ENCODE measurements around the gene ATP13A3. TPM values are rescaled to one million over a fixed set of nuclear protein-coding genes. Genes with fewer than 3 reads are reported as not detected.
"Not testable (repeated sequence)": the region's sequence is repeated elsewhere in the genome, so short reads cannot be mapped to it uniquely, and the experiment has no call there.

Gene ATP13A3
- total RNA-seq, 1 donor from 2014 or later, result 198 TPM

DNA sequence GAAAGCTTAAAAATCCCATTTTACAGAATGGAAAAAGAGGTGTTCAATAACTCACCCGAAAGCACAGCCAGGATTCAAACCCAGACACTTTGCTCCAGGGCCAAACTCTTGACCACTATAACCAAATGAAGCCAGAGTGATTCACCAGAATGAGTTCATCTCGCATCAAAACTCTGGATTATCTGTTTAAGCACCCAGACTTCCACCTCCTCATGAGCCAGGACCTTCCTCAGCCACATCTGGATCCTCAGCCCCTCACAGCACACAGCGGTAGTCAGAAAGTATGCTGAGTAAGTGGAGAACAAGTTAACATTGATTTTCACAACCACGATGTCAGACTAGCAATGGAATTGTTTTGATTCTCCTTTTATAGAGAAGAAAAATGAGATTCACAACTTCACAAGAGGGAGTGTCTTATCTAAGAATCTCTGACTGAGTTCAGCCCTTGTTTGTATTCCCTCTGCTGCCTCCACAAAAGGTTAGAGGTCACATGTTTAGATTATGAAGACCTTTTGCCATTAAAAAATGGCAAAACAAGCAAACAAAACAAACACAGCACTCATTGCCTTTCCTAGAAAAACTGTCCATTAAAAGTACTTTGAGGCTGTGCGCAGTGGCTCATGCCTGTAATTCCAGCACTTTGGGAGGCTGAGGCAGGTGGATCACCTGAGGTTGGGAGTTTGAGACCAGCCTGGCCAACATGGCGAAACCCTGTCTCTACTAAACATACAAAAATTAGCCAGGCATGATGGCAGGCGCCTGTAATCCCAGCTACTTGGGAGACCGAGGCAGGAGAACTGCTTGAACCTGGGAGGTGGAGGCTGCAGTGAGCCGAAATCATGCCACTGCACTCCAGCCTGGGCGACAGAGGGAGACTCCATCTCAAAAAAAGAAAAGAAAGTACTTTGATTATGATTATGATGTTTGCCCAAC, 7.5 kb upstream of the ATP13A3 start:
- H3K27ac Mint-ChIP-seq; intact Hi-C loops (cut with micrococcal nuclease); H3K27me3 Mint-ChIP-seq (ENCODE audit: insufficient read depth); H3K4me3 Mint-ChIP-seq; H3K9me3 Mint-ChIP-seq; DNase-seq (ENCODE audit: low spot score); H3K36me3 Mint-ChIP-seq (ENCODE audit: low read depth): not testable (repeated sequence)
- H3K4me1 Mint-ChIP-seq (ENCODE audit: low read depth), result peaks cover 32% of the 10 kb centered on the region

- intact Hi-C loops (cut with micrococcal nuclease), result no loop called here
These were observed 5.2 kb upstream of the ATP13A3 start for GRCh38 chr3:194492001-194492400.

GRCh38 chr3:194489736-194490612, 3.2 kb upstream of the ATP13A3 start:
- Mint-ChIP-seq H3K27me3 (ENCODE audit: insufficient read depth) (peaks cover 1% of the 10 kb centered on the region), H3K27ac (peak overlapping the region; percentile 37), H3K36me3 (ENCODE audit: low read depth) (peaks cover 21% of the 10 kb centered on the region), H3K4me1 (ENCODE audit: low read depth) (peaks cover 44% of the 10 kb centered on the region), H3K9me3 (no peaks in the 10 kb centered on the region), H3K4me3 (peak overlapping the region; percentile 43)
- peak; percentile 14 for DNase-seq (ENCODE audit: low spot score)
- intact Hi-C loops (cut with micrococcal nuclease), result loop anchor here (1.0 to 10.0 kb wide), 6 partner anchors 9 to 1055 kb away; partner anchors contain the start of genes ACAP2, HES1, LSG1 and PPP1R2

More at GRCh38 chr3:194492001-194492400, 5.2 kb upstream of the ATP13A3 start:
- no peak for DNase-seq (ENCODE audit: low spot score)
- Mint-ChIP-seq H3K27ac (no peak overlapping the region), H3K4me3 (no peak overlapping the region), H3K27me3 (ENCODE audit: insufficient read depth) (peaks cover 1% of the 10 kb centered on the region), H3K9me3 (no peaks in the 10 kb centered on the region), H3K36me3 (ENCODE audit: low read depth) (peaks cover 15% of the 10 kb centered on the region), H3K4me1 (ENCODE audit: low read depth) (peaks cover 46% of the 10 kb centered on the region)

- DNase-seq (ENCODE audit: low spot score), result no peak
- peaks cover 1% of the 10 kb centered on the region for H3K27me3 Mint-ChIP-seq (ENCODE audit: insufficient read depth)
- intact Hi-C loops (cut with micrococcal nuclease), result loop anchor here (5.0 to 10.0 kb wide), 5 partner anchors 184 to 1057 kb away; partner anchors contain the start of genes ACAP2, HES1, LSG1 and PPP1R2
- H3K4me1 Mint-ChIP-seq (ENCODE audit: low read depth), result peaks cover 45% of the 10 kb centered on the region
- peak overlapping the region; percentile 90 for H3K27ac Mint-ChIP-seq
- H3K36me3 Mint-ChIP-seq (ENCODE audit: low read depth), result peaks cover 26% of the 10 kb centered on the region
- H3K4me3 Mint-ChIP-seq, result peak overlapping the region; percentile 81
- H3K9me3 Mint-ChIP-seq, result no peaks in the 10 kb centered on the region
These were observed 1.4 kb upstream of the ATP13A3 start for GRCh38 chr3:194488055-194488742.

DNA sequence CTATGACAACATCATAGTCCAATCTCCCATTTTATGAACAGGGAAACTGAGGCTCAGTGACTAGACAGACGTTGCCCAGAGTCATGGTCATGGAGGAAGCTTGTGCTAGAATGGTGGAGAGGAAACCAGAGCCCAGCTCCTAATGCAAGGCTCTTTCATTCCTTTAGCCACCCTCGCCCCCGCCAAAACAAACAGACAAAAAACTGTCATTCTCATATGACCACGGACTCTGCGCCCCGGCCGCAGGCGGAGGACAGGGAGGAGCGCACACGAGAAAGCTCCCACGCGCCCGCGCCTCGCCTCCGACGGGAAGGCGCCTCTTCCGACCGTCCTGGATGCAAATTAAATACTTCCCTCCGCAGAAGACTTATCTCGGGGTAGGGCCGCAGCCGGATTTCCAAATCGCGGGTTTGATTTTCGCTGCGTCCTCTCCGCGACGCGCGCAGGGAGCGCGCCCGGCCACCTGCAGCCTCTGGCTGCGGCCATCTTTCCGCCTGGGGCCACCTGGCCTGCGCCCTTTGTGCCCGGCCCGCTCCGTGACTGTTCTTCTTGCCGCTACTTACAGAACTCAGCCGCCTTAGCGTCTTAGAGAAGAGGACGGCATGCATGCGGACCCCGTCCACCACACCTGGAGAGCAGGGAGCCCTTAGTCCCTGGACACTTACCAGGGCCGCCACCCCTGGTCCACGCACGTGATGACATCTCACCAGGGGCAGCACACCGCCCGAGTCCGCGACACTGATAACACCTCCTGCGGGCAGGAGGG, 670 bp upstream of the ATP13A3 start:
- peaks cover 1% of the 10 kb centered on the region for H3K27me3 Mint-ChIP-seq (ENCODE audit: insufficient read depth)
- intact Hi-C loops (cut with micrococcal nuclease), result loop anchor here (1.0 to 10.0 kb wide), 8 partner anchors 9 to 1057 kb away; partner anchors contain the start of genes ACAP2, HES1, LSG1 and PPP1R2
- peak overlapping the region; percentile 81 for H3K4me3 Mint-ChIP-seq
- H3K27ac Mint-ChIP-seq, result peak overlapping the region; percentile 90
- DNase-seq (ENCODE audit: low spot score), result peak; percentile 40
- no peaks in the 10 kb centered on the region for H3K9me3 Mint-ChIP-seq
- H3K4me1 Mint-ChIP-seq (ENCODE audit: low read depth), result peaks cover 47% of the 10 kb centered on the region
- H3K36me3 Mint-ChIP-seq (ENCODE audit: low read depth), result peaks cover 30% of the 10 kb centered on the region

DNA sequence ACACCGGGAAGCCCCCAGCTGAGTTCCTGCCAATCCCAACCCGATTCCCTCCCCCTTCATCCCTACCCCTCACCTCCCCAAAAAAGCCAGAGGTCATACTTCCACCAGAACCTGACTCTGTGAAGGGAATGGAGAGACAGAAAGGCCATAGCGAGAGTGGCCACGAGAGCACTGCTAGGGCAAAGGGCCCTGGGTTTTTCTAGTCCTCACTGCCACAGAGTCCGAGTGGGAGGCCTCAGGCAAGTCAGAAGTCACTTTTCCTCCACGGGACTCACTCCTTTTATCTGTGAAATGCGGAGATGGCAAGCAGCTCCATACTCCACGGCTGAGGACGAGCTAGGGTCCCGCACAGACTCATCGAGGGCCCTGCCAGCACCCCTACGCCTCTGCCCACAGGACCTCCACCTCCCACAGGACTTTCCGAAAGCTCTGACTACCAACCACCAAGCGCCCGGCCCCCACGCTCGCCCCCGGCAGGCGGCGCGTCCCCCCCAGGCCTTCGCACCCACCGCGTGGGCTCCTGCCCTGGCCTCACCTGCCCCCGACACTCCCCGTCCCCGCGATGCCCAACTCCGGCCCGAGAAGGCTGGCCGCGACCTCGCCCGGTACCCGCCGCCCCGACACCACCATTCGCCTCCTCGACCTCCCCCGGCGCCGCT, 792 bp downstream of the ATP13A3 start:
- peak overlapping the region; percentile 95 for H3K27ac Mint-ChIP-seq
- DNase-seq (ENCODE audit: low spot score), result peak; percentile 37
- intact Hi-C loops (cut with micrococcal nuclease), result loop anchor here (1.0 to 10.0 kb wide), 7 partner anchors 97 to 1059 kb away; partner anchors contain the start of genes ACAP2, HES1, LSG1 and PPP1R2
- H3K36me3 Mint-ChIP-seq (ENCODE audit: low read depth), result peaks cover 38% of the 10 kb centered on the region
- H3K4me1 Mint-ChIP-seq (ENCODE audit: low read depth), result peaks cover 62% of the 10 kb centered on the region
- no peaks in the 10 kb centered on the region for H3K9me3 Mint-ChIP-seq
- peaks cover 1% of the 10 kb centered on the region for H3K27me3 Mint-ChIP-seq (ENCODE audit: insufficient read depth)
- H3K4me3 Mint-ChIP-seq, result peak overlapping the region; percentile 96

DNA sequence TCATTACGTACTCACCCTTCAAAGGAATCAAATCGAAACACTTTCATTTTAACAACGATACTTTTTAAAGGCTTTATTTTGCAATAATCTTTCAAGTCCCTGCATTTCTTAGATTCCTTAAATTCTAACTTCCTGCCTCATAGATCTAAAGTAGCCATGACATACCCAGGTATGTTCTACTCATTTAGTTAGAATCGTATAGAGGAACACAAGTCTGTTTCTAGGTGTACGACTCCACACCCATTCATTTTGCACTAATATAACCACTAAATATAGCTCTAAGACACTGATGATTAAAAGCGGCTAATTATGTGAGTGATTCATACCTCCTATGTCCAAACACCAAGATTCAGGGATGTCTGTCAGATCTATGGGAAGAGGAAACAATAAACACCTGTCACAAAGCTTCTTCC, 1.3 kb downstream of the ATP13A3 start:
- Mint-ChIP-seq H3K27me3 (ENCODE audit: insufficient read depth) (peaks cover 1% of the 10 kb centered on the region), H3K36me3 (ENCODE audit: low read depth) (peaks cover 39% of the 10 kb centered on the region), H3K27ac (peak overlapping the region; percentile 95), H3K9me3 (no peaks in the 10 kb centered on the region), H3K4me3 (peak overlapping the region; percentile 96), H3K4me1 (ENCODE audit: low read depth) (peaks cover 65% of the 10 kb centered on the region)
- intact Hi-C loops (cut with micrococcal nuclease), result loop anchor here (5.0 to 10.0 kb wide), 5 partner anchors 187 to 1059 kb away; partner anchors contain the start of genes ACAP2, HES1, LSG1 and PPP1R2
- DNase-seq (ENCODE audit: low spot score), result no peak

GRCh38 chr3:194484614-194485013, 2.2 kb downstream of the ATP13A3 start:
- peaks cover 65% of the 10 kb centered on the region for H3K4me1 Mint-ChIP-seq (ENCODE audit: low read depth)
- intact Hi-C loops (cut with micrococcal nuclease), result loop anchor here (5.0 to 10.0 kb wide), 5 partner anchors 188 to 1060 kb away; partner anchors contain the start of genes ACAP2, HES1, LSG1 and PPP1R2
- H3K27me3 Mint-ChIP-seq (ENCODE audit: insufficient read depth), result peaks cover 1% of the 10 kb centered on the region
- peak overlapping the region; percentile 96 for H3K4me3 Mint-ChIP-seq
- DNase-seq (ENCODE audit: low spot score), result no peak
- H3K27ac Mint-ChIP-seq, result peak overlapping the region; percentile 95
- no peaks in the 10 kb centered on the region for H3K9me3 Mint-ChIP-seq
- peaks cover 37% of the 10 kb centered on the region for H3K36me3 Mint-ChIP-seq (ENCODE audit: low read depth)

DNA sequence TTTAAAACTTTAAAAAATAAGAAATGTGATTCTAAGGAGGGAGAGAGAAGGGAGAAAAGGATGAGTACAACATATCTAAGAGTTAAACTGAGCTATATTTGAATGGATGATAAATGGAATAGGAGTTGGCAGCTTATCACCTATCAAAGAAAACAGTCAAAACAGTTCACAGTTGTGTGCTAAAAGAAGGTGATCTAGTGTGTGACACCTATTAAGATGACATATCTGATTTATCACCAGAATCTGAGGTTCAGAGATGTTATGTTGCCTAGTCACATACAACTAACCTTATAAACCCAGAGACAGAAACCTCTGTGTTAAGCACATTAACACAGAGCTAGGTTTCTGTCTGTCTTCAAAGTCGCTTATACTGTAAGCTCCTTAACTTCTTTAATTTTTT, 3.0 kb downstream of the ATP13A3 start:
- intact Hi-C loops (cut with micrococcal nuclease), result loop anchor here (10.0 kb wide), 3 partner anchors 349 to 1061 kb away; partner anchors contain the start of genes ACAP2, HES1 and PPP1R2
- no peak for DNase-seq (ENCODE audit: low spot score)
- H3K27ac Mint-ChIP-seq, result no peak overlapping the region
- H3K36me3 Mint-ChIP-seq (ENCODE audit: low read depth), result peaks cover 35% of the 10 kb centered on the region
- H3K9me3 Mint-ChIP-seq, result no peaks in the 10 kb centered on the region
- peaks cover 59% of the 10 kb centered on the region for H3K4me1 Mint-ChIP-seq (ENCODE audit: low read depth)
- peaks cover under 1% of the 10 kb centered on the region for H3K27me3 Mint-ChIP-seq (ENCODE audit: insufficient read depth)
- H3K4me3 Mint-ChIP-seq, result no peak overlapping the region

DNA sequence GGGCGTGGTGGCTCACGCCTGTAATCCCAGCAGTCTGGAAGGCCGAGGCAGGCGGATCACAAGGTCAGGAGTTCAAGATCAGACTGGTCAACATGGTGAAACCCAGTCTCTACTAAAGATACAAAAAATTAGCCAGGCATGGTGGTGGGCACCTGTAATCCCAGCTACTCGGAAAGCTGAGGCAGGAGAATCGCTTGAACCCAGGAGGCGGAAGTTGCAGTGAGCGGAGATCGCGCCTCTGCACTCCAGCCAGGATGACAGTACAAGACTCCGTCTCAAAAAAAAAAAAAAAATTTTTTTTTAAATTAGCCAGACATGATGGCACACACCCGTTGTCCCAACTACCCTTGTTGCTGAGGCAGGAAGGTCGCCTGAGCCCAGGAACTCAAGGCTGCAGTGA, 4.0 kb downstream of the ATP13A3 start:
- H3K4me1 Mint-ChIP-seq (ENCODE audit: low read depth), result peaks cover 51% of the 10 kb centered on the region
- H3K27ac Mint-ChIP-seq, result peak overlapping the region; percentile 52
- peaks cover 34% of the 10 kb centered on the region for H3K36me3 Mint-ChIP-seq (ENCODE audit: low read depth)
- H3K4me3 Mint-ChIP-seq, result peak overlapping the region; percentile 42
- not testable (repeated sequence) for DNase-seq (ENCODE audit: low spot score); H3K9me3 Mint-ChIP-seq; H3K27me3 Mint-ChIP-seq (ENCODE audit: insufficient read depth)
- intact Hi-C loops (cut with micrococcal nuclease), result loop anchor here (10.0 kb wide), 3 partner anchors 348 to 1062 kb away; partner anchors contain the start of genes ACAP2, HES1 and PPP1R2

DNA sequence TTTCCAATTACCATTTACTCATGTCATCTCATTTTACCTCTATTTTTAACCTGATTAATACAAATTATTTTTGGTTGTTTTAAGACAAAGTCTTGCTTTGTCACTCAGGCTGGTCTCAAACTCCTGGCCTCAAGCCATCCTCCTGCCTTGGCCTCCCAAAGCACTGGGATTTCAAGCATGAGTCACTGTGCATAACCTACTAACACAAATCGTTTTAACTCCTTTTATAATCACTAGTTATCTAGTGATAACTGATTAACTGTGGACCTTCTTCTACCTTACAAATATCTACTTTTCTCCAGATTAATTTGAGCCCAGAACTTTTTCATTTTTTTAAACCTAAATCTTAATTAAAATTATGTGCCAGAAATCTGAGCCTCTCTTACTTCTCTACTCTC, 4.6 kb downstream of the ATP13A3 start:
- Mint-ChIP-seq H3K9me3 (no peaks in the 10 kb centered on the region), H3K27me3 (ENCODE audit: insufficient read depth) (no peaks in the 10 kb centered on the region), H3K36me3 (ENCODE audit: low read depth) (peaks cover 34% of the 10 kb centered on the region), H3K27ac (peak overlapping the region; percentile 91), H3K4me3 (peak overlapping the region; percentile 51), H3K4me1 (ENCODE audit: low read depth) (peaks cover 50% of the 10 kb centered on the region)
- intact Hi-C loops (cut with micrococcal nuclease), result loop anchor here (10.0 kb wide), 3 partner anchors 347 to 1063 kb away; partner anchors contain the start of genes ACAP2, HES1 and PPP1R2
- no peak for DNase-seq (ENCODE audit: low spot score)
